GM18526 (cell line): ENCODE results near the gene C4B.

Experiments used
- POLR2A ChIP-seq: IDR thresholded peaks from 3 replicates; pipeline ENCODE4 v1.6.1; 2011; ENCODE audit not compliant: insufficient read length; ENCODE audit errors: extremely low read depth

Gene C4B

GRCh38 chr6:32060966-32061655 is 46.5 kb downstream of the C4B start:
- TF ChIP-seq POLR2A: no peak

GRCh38 chr6:32064706-32065105 is 50.1 kb downstream of the C4B start:
- TF ChIP-seq POLR2A: no peak

GRCh38 chr6:32068867-32069266 is 54.3 kb downstream of the C4B start:
- TF ChIP-seq POLR2A: no peak

- no peak for TF ChIP-seq POLR2A
Observed at GRCh38 chr6:32069460-32069859, 54.9 kb downstream of the C4B start.

GRCh38 chr6:32069878-32070515 is 55.4 kb downstream of the C4B start:
- TF ChIP-seq POLR2A: no peak

- TF ChIP-seq POLR2A: no peak
Observed at GRCh38 chr6:32070814-32071543, 56.4 kb downstream of the C4B start.

GRCh38 chr6:32073101-32073500 is 58.5 kb downstream of the C4B start:
- TF ChIP-seq POLR2A: no peak

- TF ChIP-seq POLR2A: no peak
Observed at GRCh38 chr6:32073613-32074012, 59.0 kb downstream of the C4B start.

GRCh38 chr6:32074996-32075532 is 60.5 kb downstream of the C4B start:
- TF ChIP-seq POLR2A: no peak

GRCh38 chr6:32075781-32076180 is 61.2 kb downstream of the C4B start:
- no peak for TF ChIP-seq POLR2A

GRCh38 chr6:32076321-32076809 is 61.8 kb downstream of the C4B start:
- no peak for TF ChIP-seq POLR2A

- no peak for TF ChIP-seq POLR2A
Observed at GRCh38 chr6:32079566-32080290, 65.1 kb downstream of the C4B start.

GRCh38 chr6:32081168-32081990 is 66.8 kb downstream of the C4B start:
- TF ChIP-seq POLR2A: no peak

- no peak for TF ChIP-seq POLR2A
Observed at GRCh38 chr6:32082478-32082877, 67.9 kb downstream of the C4B start.
